AG09309 (cell line): Measurements from ENCODE around the gene CDKAL1.

Source experiments
- DNase-seq: peaks from one replicate; pipeline ENCODE4 v3.0.0-alpha.2; 2010; ENCODE audit warnings: low read depth
- H3K4me3 ChIP-seq: 2 replicates; pipeline ENCODE4 v1.5.1; 2011; ENCODE audit warnings: mild to moderate bottlenecking, low read depth, low read length, moderate library complexity; ENCODE audit not compliant: control insufficient read depth
- CTCF ChIP-seq: IDR thresholded peaks from 2 replicates; pipeline ENCODE4 v1.5.1; 2011; ENCODE audit warnings: mild to moderate bottlenecking, low read depth, low read length, inconsistent platforms; ENCODE audit not compliant: insufficient read depth, control insufficient read depth; ENCODE audit errors: missing control alignments

The CDKAL1 gene

GRCh38 chr6:20955751-20956150 is 421.5 kb downstream of the CDKAL1 start:
- TF ChIP-seq CTCF: no peak
- no peak overlapping the region for H3K4me3 ChIP-seq
- no peak for DNase-seq

GRCh38 chr6:20960067-20960466 is 425.8 kb downstream of the CDKAL1 start:
- H3K4me3 ChIP-seq: no peak overlapping the region
- TF ChIP-seq CTCF: no peak
- no peak for DNase-seq

- no peak for TF ChIP-seq CTCF
- no peak overlapping the region for H3K4me3 ChIP-seq
- no peak for DNase-seq
Observed at GRCh38 chr6:20965276-20965675, 431.0 kb downstream of the CDKAL1 start.

GRCh38 chr6:20965915-20966314 is 431.7 kb downstream of the CDKAL1 start:
- no peak for TF ChIP-seq CTCF
- DNase-seq: no peak
- H3K4me3 ChIP-seq: no peak overlapping the region

- TF ChIP-seq CTCF: no peak
- H3K4me3 ChIP-seq: no peak overlapping the region
- DNase-seq: no peak
Observed at GRCh38 chr6:20969551-20969950, 435.3 kb downstream of the CDKAL1 start.

- no peak for DNase-seq
- H3K4me3 ChIP-seq: no peak overlapping the region
- TF ChIP-seq CTCF: no peak
Observed at GRCh38 chr6:20976391-20976918, 442.2 kb downstream of the CDKAL1 start.

GRCh38 chr6:20978151-20978614 is 443.9 kb downstream of the CDKAL1 start:
- DNase-seq: peak; percentile 60
- no peak overlapping the region for H3K4me3 ChIP-seq
- TF ChIP-seq CTCF: no peak
